H1 (cell line): ENCODE measurements around the gene TMEM178B. TPM values are rescaled to one million over a fixed set of nuclear protein-coding genes. Genes with fewer than 3 reads are reported as not detected.

Experiments
- CTCF ChIA-PET: fragments of 300-600 bp; sonication (Branson Sonifier 250); formaldehyde crosslinking; loops from one replicate; lab custom pipeline; 2021; ENCODE audit not compliant: partially characterized antibody; lab: Charles Lee
- POLR2A ChIA-PET: fragments of 300-600 bp; sonication (Branson Sonifier 250); formaldehyde crosslinking; loops from one replicate; lab custom pipeline; 2021; ENCODE audit warnings: inconsistent platforms; ENCODE audit not compliant: partially characterized antibody; lab: Charles Lee
- DNase-seq, 2 experiments: peaks; one replicate each; pipeline versions ENCODE4 v3.0.0 to v3.0.0-alpha.2; 2010 to 2022; ENCODE audit warnings: low spot score in 2 of 2, low read depth in 1 of 2, mixed read lengths in 1 of 2
- FAIRE-seq: peaks from 2 replicates; lab custom pipeline; 2011; peaks lifted over from hg19 to GRCh38; lab: Jason Lieb, UNC
- H2AFZ ChIP-seq: 2 replicates; pipeline ENCODE4 v1.8.1; 2012; ENCODE audit warnings: low read length, inconsistent platforms
- H2AK5ac ChIP-seq: 2 replicates; pipeline ENCODE4 v1.6.1; 2013; ENCODE audit warnings: low read depth, low read length
- H2BK120ac ChIP-seq: replicated peaks from 2 replicates; pipeline ENCODE3; 2013; ENCODE audit warnings: low read depth, low read length, inconsistent platforms
- H2BK12ac ChIP-seq: 2 replicates; pipeline ENCODE4 v1.6.1; 2013; ENCODE audit warnings: low read depth, low read length
- H2BK15ac ChIP-seq: 2 replicates; pipeline ENCODE4 v1.6.1; 2013; ENCODE audit warnings: low read length
- H2BK20ac ChIP-seq: 2 replicates; pipeline ENCODE4 v1.6.1; 2013; ENCODE audit warnings: low read length
- H2BK5ac ChIP-seq: 2 replicates; pipeline ENCODE4 v1.6.1; 2013; ENCODE audit warnings: low read depth, low read length
- H3K14ac ChIP-seq: 2 replicates; pipeline ENCODE4 v1.6.1; 2013; ENCODE audit warnings: inconsistent platforms; ENCODE audit not compliant: insufficient read length
- H3K18ac ChIP-seq: 2 replicates; pipeline ENCODE4 v1.6.1; 2013; ENCODE audit warnings: low read length; ENCODE audit errors: extremely low read depth
- H3K23ac ChIP-seq: 2 replicates; pipeline ENCODE4 v1.6.1; 2013; ENCODE audit warnings: inconsistent platforms; ENCODE audit not compliant: insufficient read length
- H3K23me2 ChIP-seq: 2 replicates; pipeline ENCODE4 v1.6.1; 2013; ENCODE audit warnings: low read depth, low read length
- H3K27ac ChIP-seq: 2 replicates; pipeline ENCODE4 v1.6.1; 2011; ENCODE audit warnings: low read depth, low read length, inconsistent platforms
- H3K27me3 ChIP-seq, 4 experiments: replicated peaks in 1 of 4; 1 replicate in 1 of 4; 2 replicates in 3 of 4; pipeline versions ENCODE4 v1.6.1 to v1.8.1; 2011 to 2013; ENCODE audit warnings: low read length in 3 of 4, mild to moderate bottlenecking in 3 of 4, inconsistent platforms in 2 of 4, mixed read lengths in 2 of 4, moderate library complexity in 1 of 4; ENCODE audit not compliant: control insufficient read depth in 3 of 4, insufficient read depth in 3 of 4; ENCODE audit errors: extremely low read depth in 1 of 4
- H3K36me3 ChIP-seq, 4 experiments: 2 replicates each; pipeline versions ENCODE4 v1.6.1 to v1.8.1; 2011 to 2013; ENCODE audit warnings: mild to moderate bottlenecking in 4 of 4, low read length in 3 of 4, moderate library complexity in 2 of 4, control low read depth in 1 of 4, inconsistent platforms in 1 of 4; ENCODE audit not compliant: insufficient read depth in 4 of 4, control insufficient read depth in 2 of 4
- H3K4ac ChIP-seq: replicated peaks from 2 replicates; pipeline ENCODE3; 2013; ENCODE audit warnings: low read length, low read depth, mixed read lengths, inconsistent platforms; ENCODE audit not compliant: insufficient read length
- H3K4me1 ChIP-seq, 4 experiments: replicated peaks in 1 of 4; 1 replicate in 1 of 4; 2 replicates in 3 of 4; pipeline versions ENCODE4 v1.6.1 to v1.8.1; 2011 to 2013; ENCODE audit warnings: low read length in 3 of 4, inconsistent platforms in 2 of 4, mixed read lengths in 1 of 4; ENCODE audit not compliant: insufficient read depth in 4 of 4, control insufficient read depth in 3 of 4
- H3K4me2 ChIP-seq, 2 experiments: 2 replicates each; pipeline versions ENCODE4 v1.6.1 to v1.8.1; 2011 to 2013; ENCODE audit warnings: low read depth in 2 of 2, low read length in 2 of 2, control low read depth in 1 of 2, inconsistent platforms in 1 of 2, mild to moderate bottlenecking in 1 of 2; ENCODE audit not compliant: insufficient read depth in 1 of 2
- H3K4me3 ChIP-seq, 4 experiments: fragments of 200-600, 300-600 bp in 1 of 4; sonication (generic), shearing (Covaris generic), sonication (Bioruptor Twin) in 1 of 4; 2 replicates each; pipeline versions ENCODE4 v1.5.1 to v1.8.1; 2011 to 2016; ENCODE audit warnings: low read length in 4 of 4, low read depth in 3 of 4, control low read depth in 2 of 4, inconsistent platforms in 2 of 4, mild to moderate bottlenecking in 2 of 4, mixed read lengths in 1 of 4, moderate library complexity in 1 of 4; ENCODE audit not compliant: insufficient read depth in 2 of 4; ENCODE audit errors: extremely low read depth in 1 of 4
- H3K56ac ChIP-seq: replicated peaks from 2 replicates; pipeline ENCODE3; 2013; ENCODE audit warnings: low read depth, mild to moderate bottlenecking, mixed read lengths, low read length, inconsistent platforms; ENCODE audit not compliant: insufficient read length
- H3K79me1 ChIP-seq: 2 replicates; pipeline ENCODE4 v1.6.1; 2013; ENCODE audit warnings: low read depth, low read length, control low read depth
- H3K79me2 ChIP-seq, 2 experiments: 2 replicates each; pipeline versions ENCODE4 v1.6.1 to v1.8.1; 2012 to 2013; ENCODE audit warnings: low read length in 2 of 2, mild to moderate bottlenecking in 2 of 2, inconsistent platforms in 1 of 2; ENCODE audit not compliant: insufficient read depth in 2 of 2, control insufficient read depth in 1 of 2
- H3K9ac ChIP-seq, 4 experiments: replicated peaks in 1 of 4; 1 replicate in 1 of 4; 2 replicates in 3 of 4; pipeline versions ENCODE4 v1.6.1 to v1.8.1; 2011 to 2013; ENCODE audit warnings: low read depth in 3 of 4, low read length in 3 of 4, control low read depth in 2 of 4, mild to moderate bottlenecking in 2 of 4, moderate library complexity in 2 of 4, inconsistent platforms in 1 of 4; ENCODE audit errors: extremely low read depth in 1 of 4
- H3K9me3 ChIP-seq, 2 experiments: 2 replicates each; pipeline versions ENCODE4 v1.6.1 to v1.8.1; 2012 to 2013; ENCODE audit warnings: mild to moderate bottlenecking in 2 of 2, moderate library complexity in 2 of 2, control low read depth in 1 of 2, inconsistent platforms in 1 of 2, low read depth in 1 of 2, low read length in 1 of 2, mixed read lengths in 1 of 2; ENCODE audit not compliant: insufficient read depth in 2 of 2
- H4K20me1 ChIP-seq, 2 experiments: replicated peaks in 1 of 2; 2 replicates each; pipeline versions ENCODE3 to v1.8.1; 2011 to 2013; ENCODE audit warnings: inconsistent platforms in 2 of 2, low read length in 2 of 2, mild to moderate bottlenecking in 1 of 2; ENCODE audit not compliant: insufficient read depth in 2 of 2, control insufficient read depth in 1 of 2
- H4K5ac ChIP-seq: 2 replicates; pipeline ENCODE4 v1.6.1; 2013; ENCODE audit warnings: low read length, low read depth, mixed read lengths, inconsistent platforms; ENCODE audit not compliant: insufficient read length
- H4K8ac ChIP-seq: 2 replicates; pipeline ENCODE4 v1.8.0; 2013; ENCODE audit warnings: mild to moderate bottlenecking, moderate library complexity, low read length, inconsistent platforms; ENCODE audit not compliant: insufficient read depth; ENCODE audit errors: extremely low read depth
- H4K91ac ChIP-seq: replicated peaks from 2 replicates; pipeline ENCODE3; 2013; ENCODE audit warnings: low read length, mixed read lengths, inconsistent platforms; ENCODE audit not compliant: insufficient read length
- CREB1 ChIP-seq: IDR thresholded peaks from 2 replicates; pipeline ENCODE4 v1.6.1; 2012; ENCODE audit warnings: inconsistent platforms
- EP300 ChIP-seq, 2 experiments: IDR thresholded peaks; 1 replicate in 1 of 2; 2 replicates in 1 of 2; pipeline ENCODE4 v1.6.1; 2011 to 2012; ENCODE audit warnings: low read depth in 2 of 2, low read length in 2 of 2, mild to moderate bottlenecking in 2 of 2, borderline replicate concordance in 1 of 2, inconsistent platforms in 1 of 2, moderate library complexity in 1 of 2
- FOSL1 ChIP-seq: IDR thresholded peaks from 2 replicates; pipeline ENCODE4 v1.6.1; 2011; ENCODE audit warnings: mild to moderate bottlenecking, low read depth, low read length, moderate library complexity; ENCODE audit not compliant: insufficient read depth
- GABPA ChIP-seq: IDR thresholded peaks from 2 replicates; pipeline ENCODE4 v1.6.1; 2011; ENCODE audit warnings: mild to moderate bottlenecking, low read length, moderate library complexity, borderline replicate concordance; ENCODE audit not compliant: insufficient read depth
- GTF2F1 ChIP-seq: IDR thresholded peaks from 2 replicates; pipeline ENCODE4 v1.6.1; 2012; ENCODE audit warnings: low read depth, low read length, improper control_type of control experiment, borderline replicate concordance
- HDAC2 ChIP-seq, 2 experiments: fragments of 300-600 bp in 1 of 2; sonication (generic) in 1 of 2; IDR thresholded peaks; 2 replicates each; pipeline ENCODE4 v1.6.1; 2011 to 2012; ENCODE audit warnings: low read depth in 2 of 2, low read length in 2 of 2, mild to moderate bottlenecking in 2 of 2, moderate library complexity in 2 of 2, borderline replicate concordance in 1 of 2, inconsistent platforms in 1 of 2
- MAX ChIP-seq: IDR thresholded peaks from 2 replicates; pipeline ENCODE4 v1.6.1; 2012; ENCODE audit warnings: inconsistent platforms
- RXRA ChIP-seq: IDR thresholded peaks from 2 replicates; pipeline ENCODE4 v1.6.1; 2011; ENCODE audit warnings: low read depth, mild to moderate bottlenecking, low read length, moderate library complexity; ENCODE audit not compliant: insufficient read depth
- SIN3A ChIP-seq, 2 experiments: IDR thresholded peaks in 1 of 2; conservative IDR thresholded peaks in 1 of 2; 2 replicates each; pipeline ENCODE4 v1.6.1; 2011 to 2012; ENCODE audit warnings: low read length in 2 of 2, improper control_type of control experiment in 1 of 2, low read depth in 1 of 2, mild to moderate bottlenecking in 1 of 2
- SIRT6 ChIP-seq: IDR thresholded peaks from one replicate; pipeline ENCODE4 v1.7.1; 2012; ENCODE audit warnings: low read length, inconsistent platforms
- SP1 ChIP-seq: IDR thresholded peaks from 2 replicates; pipeline ENCODE4 v1.6.1; 2011; ENCODE audit warnings: low read depth, low read length
- TBP ChIP-seq: IDR thresholded peaks from 2 replicates; pipeline ENCODE4 v1.6.1; 2011; ENCODE audit warnings: low read depth, low read length, improper control_type of control experiment
- ZNF274 ChIP-seq: IDR thresholded peaks from 2 replicates; pipeline ENCODE4 v1.7.0; 2012; ENCODE audit warnings: low read length, borderline replicate concordance; ENCODE audit errors: extremely low read depth
- WGBS, 2 experiments: shearing (Covaris generic) in 1 of 2; methylation state at CpG; one replicate each; pipeline versions ENCODE4 v1.1.6 to v1.1.7; 2013 to 2015; ENCODE audit warnings: low lambda C conversion rate in 2 of 2, mixed read lengths in 2 of 2, inconsistent platforms in 1 of 2, low coverage in 1 of 2, missing lambda C conversion rate in 1 of 2; ENCODE audit not compliant: insufficient replicate concordance in 2 of 2, insufficient coverage in 1 of 2, insufficient read length in 1 of 2; ENCODE audit errors: extremely low coverage in 1 of 2, missing lambda C conversion rate in 1 of 2; 5-methylcytosine and 5-hydroxymethylcytosine counted together
- polyA plus RNA-seq, 7 experiments: library from polyadenylated mRNA; depleted of rRNA in 3 of 7; stranded (reverse) in 5 of 7; unstranded in 2 of 7; fragments of >200 nt in 5 of 7; fragments of 200-250 nt in 2 of 7; gene quantifications; 1 replicate in 5 of 7; 2 replicates in 1 of 7; 4 replicates in 1 of 7; pipeline versions ENCODE4 v1.2.1 to v1.2.3, GENCODE V29; 2011 to 2013; ENCODE audit warnings: missing spikeins in 2 of 7, mixed read lengths in 2 of 7
- total RNA-seq: library from RNA; stranded (reverse); fragmentation: NEBNext Ultra II Directional; extraction: Animal tissue kit (Norgen Biotek cat#: 25700); gene quantifications from 2 replicates; pipeline ENCODE4 v1.2.1, GENCODE V29; 2021

Gene TMEM178B
- total and polyA plus RNA-seq, 2 of the 8 experiments (the other 6 are each of a cell fraction or from before 2014, with no cell fraction given) = 5.3 to 18.1 TPM

- no peak for FAIRE-seq
- POLR2A ChIA-PET = no interaction called here
- TF ChIP-seq CREB1 (no peak), GTF2F1 (no peak), EP300 (IDR thresholded peaks at IDR 0.05; ENCODE audit: borderline replicate concordance in 1 of 2, low read depth in 2 of 2, low read length in 2 of 2) (no peak), HDAC2 (IDR thresholded peaks at IDR 0.05; ENCODE audit: borderline replicate concordance in 1 of 2, low read depth in 2 of 2, low read length in 2 of 2) (no peak), SIRT6 (no peak), FOSL1 (no peak), RXRA (no peak), ZNF274 (no peak), SP1 (no peak), SIN3A (conservative IDR thresholded peaks at IDR 0.05 in 1 of 2, IDR thresholded peaks at IDR 0.05 in 1 of 2; ENCODE audit: low read depth in 1 of 2, low read length in 2 of 2) (no peak), TBP (no peak), MAX (no peak), GABPA (no peak)
Observed at GRCh38 chr7:141103847-141104429, 30.1 kb downstream of the TMEM178B start.

More at GRCh38 chr7:141103847-141104429, 30.1 kb downstream of the TMEM178B start:
- Histone ChIP-seq H3K23ac (no peak overlapping the region), H2AK5ac (no peak overlapping the region), H2BK12ac (no peak overlapping the region), H3K4ac (no peak overlapping the region), H3K9ac (no peak overlapping the region), H3K79me1 (peaks cover 5% of the 10 kb centered on the region), H3K36me3 (no peaks in the 10 kb centered on the region), H3K23me2 (no peaks in the 10 kb centered on the region; the same call in 1 of the 2 replicates), H3K4me3 (no peak overlapping the region), H2BK15ac (no peak overlapping the region), H3K4me1 (peaks cover 0 to 6% (median 5%) of the 10 kb centered on the region in 4 experiments; a peak in 4 of 7 replicates), H4K91ac (no peak overlapping the region), H3K27me3 (no peaks in the 10 kb centered on the region), H4K5ac (no peak overlapping the region), H2BK120ac (no peak overlapping the region), H2BK5ac (no peak overlapping the region), H3K56ac (no peak overlapping the region), H3K27ac (no peak overlapping the region), H2BK20ac (no peak overlapping the region), H3K14ac (no peak overlapping the region), H3K18ac (no peak overlapping the region), H2AFZ (no peak overlapping the region), H4K20me1 (no peaks in the 10 kb centered on the region), H3K79me2 (peaks cover 0 to 23% of the 10 kb centered on the region in 2 experiments; a peak in 2 of 4 replicates), H3K9me3 (peaks cover 0 to 5% of the 10 kb centered on the region in 2 experiments; a peak in 2 of 4 replicates), H3K4me2 (no peak overlapping the region), H4K8ac (no peak overlapping the region)
- no peak for DNase-seq
- 82% methylated on average over 4 of the region's 4 CpGs; no CpG with 5 or more reads in 1 of the 2 experiments for WGBS, 2 experiments
- CTCF ChIA-PET = interaction anchor here (0.6 to 1.1 kb wide), 2 partner anchors 135 to 504 kb away, joined by 3 read pairs; no protein-coding TSS in a partner anchor
